Fibroblast of skin of right quadriceps (primary cell): ENCODE measurements around the gene EEF1AKMT4.

Experiments
- DNase-seq: peaks from one replicate; pipeline ENCODE4 v3.0.0-alpha.2; 2013

Gene EEF1AKMT4

GRCh38 chr3:184236033-184236410 is 13.4 kb upstream of the EEF1AKMT4 start:
- DNase-seq, result no peak

- DNase-seq, result no peak
Observed at GRCh38 chr3:184236636-184237035, 12.8 kb upstream of the EEF1AKMT4 start.

GRCh38 chr3:184237211-184237610 is 12.3 kb upstream of the EEF1AKMT4 start:
- DNase-seq, result no peak

GRCh38 chr3:184237807-184238206 is 11.7 kb upstream of the EEF1AKMT4 start:
- no peak for DNase-seq

- DNase-seq, result no peak
Observed at GRCh38 chr3:184238246-184238818, 11.1 kb upstream of the EEF1AKMT4 start.

- no peak for DNase-seq
Observed at GRCh38 chr3:184239221-184239620, 10.3 kb upstream of the EEF1AKMT4 start.

- no peak for DNase-seq
Observed at GRCh38 chr3:184239708-184240107, 9.8 kb upstream of the EEF1AKMT4 start.

- peak; percentile 20 for DNase-seq
Observed at GRCh38 chr3:184240384-184241140, 8.9 kb upstream of the EEF1AKMT4 start.

- no peak for DNase-seq
Observed at GRCh38 chr3:184241141-184241446, 8.4 kb upstream of the EEF1AKMT4 start.

- no peak for DNase-seq
Observed at GRCh38 chr3:184241447-184242296, 7.8 kb upstream of the EEF1AKMT4 start.

- no peak for DNase-seq
Observed at GRCh38 chr3:184242297-184242685, 7.2 kb upstream of the EEF1AKMT4 start.

- DNase-seq, result peak; percentile 86
Observed at GRCh38 chr3:184248454-184249411, 739 bp upstream of the EEF1AKMT4 start, which contains the start of gene ALG3. Gene ALG3, minus strand, starts transcription at chr3:184248962. Its CDS starts 22 bp downstream, at chr3:184248940.

- peak; percentile 84 for DNase-seq
Observed at GRCh38 chr3:184250167-184250828, 826 bp downstream of the EEF1AKMT4 start.

- DNase-seq, result no peak
Observed at GRCh38 chr3:184255291-184256039, 6.0 kb downstream of the EEF1AKMT4 start.

- DNase-seq, result no peak
Observed at GRCh38 chr3:184257083-184257915, 7.8 kb downstream of the EEF1AKMT4 start.

GRCh38 chr3:184258926-184259325 is 9.5 kb downstream of the EEF1AKMT4 start:
- no peak for DNase-seq

- no peak for DNase-seq
Observed at GRCh38 chr3:184259396-184259877, 10.0 kb downstream of the EEF1AKMT4 start.

GRCh38 chr3:184259878-184260723 is 10.6 kb downstream of the EEF1AKMT4 start:
- peak; percentile 19 for DNase-seq

GRCh38 chr3:184260724-184261269 is 11.3 kb downstream of the EEF1AKMT4 start:
- no peak for DNase-seq
